Liver (tissue), 9 donors: ENCODE data around the gene PON2. TPM values are rescaled to one million over a fixed set of nuclear protein-coding genes. Genes with fewer than 3 reads are reported as not detected.

Experiments used
- DNase-seq: peaks from one replicate; pipeline ENCODE4 v3.0.0-alpha.2; 2017; ENCODE audit warnings: low spot score
- H3K27ac ChIP-seq, 2 donors: one replicate each; pipeline ENCODE4 v1.7.0; 2013; ENCODE audit warnings: inconsistent platforms in 2 of 2, low read length in 2 of 2, control low read depth in 1 of 2, low read depth in 1 of 2, mild to moderate bottlenecking in 1 of 2
- H3K27me3 ChIP-seq, 4 donors: one replicate each; pipeline versions ENCODE4 v1.6.1 to v1.7.0; 2013; ENCODE audit warnings: low read length in 3 of 4, inconsistent platforms in 1 of 4, mild to moderate bottlenecking in 1 of 4, moderate library complexity in 1 of 4; ENCODE audit not compliant: control insufficient read depth in 4 of 4, insufficient read depth in 4 of 4
- H3K36me3 ChIP-seq, 4 donors: one replicate each; pipeline versions ENCODE4 v1.6.1 to v1.7.0; 2013; ENCODE audit warnings: low read length in 3 of 4, mild to moderate bottlenecking in 3 of 4, low read depth in 1 of 4, moderate library complexity in 1 of 4; ENCODE audit not compliant: control insufficient read depth in 4 of 4, insufficient read depth in 3 of 4
- H3K4me1 ChIP-seq, 4 donors: one replicate each; pipeline versions ENCODE4 v1.6.1 to v1.7.0; 2013; ENCODE audit warnings: low read length in 3 of 4, mild to moderate bottlenecking in 3 of 4, moderate library complexity in 1 of 4; ENCODE audit not compliant: control insufficient read depth in 4 of 4, insufficient read depth in 4 of 4
- H3K4me3 ChIP-seq, 3 donors: one replicate each; pipeline versions ENCODE4 v1.6.1 to v1.7.0; 2013; ENCODE audit warnings: low read length in 3 of 3, control low read depth in 1 of 3, low read depth in 1 of 3, mild to moderate bottlenecking in 1 of 3
- H3K9ac ChIP-seq, 2 donors: one replicate each; pipeline ENCODE4 v1.7.0; 2013; ENCODE audit warnings: low read length in 2 of 2, mild to moderate bottlenecking in 2 of 2, moderate library complexity in 2 of 2, control low read depth in 1 of 2, low read depth in 1 of 2
- H3K9me3 ChIP-seq, 4 donors: one replicate each; pipeline versions ENCODE4 v1.6.1 to v1.7.0; 2013; ENCODE audit warnings: low read length in 3 of 4; ENCODE audit not compliant: control insufficient read depth in 4 of 4
- ATF3 ChIP-seq: IDR thresholded peaks from 2 replicates; pipeline ENCODE4 v1.6.1; 2016; ENCODE audit warnings: antibody characterized with exemption
- CTCF ChIP-seq: fragments of 150-350 bp; IDR thresholded peaks from 2 replicates; pipeline ENCODE4 v1.5.1; 2017; ENCODE audit warnings: improper control_type of control experiment, low read depth, low read length; ENCODE audit not compliant: missing input control
- EGR1 ChIP-seq, 2 donors: IDR thresholded peaks; 2 replicates each; pipeline ENCODE4 v1.6.1; 2016 to 2018; ENCODE audit warnings: antibody characterized with exemption in 2 of 2, low read depth in 2 of 2
- FOXA1 ChIP-seq: IDR thresholded peaks from 2 replicates; pipeline ENCODE4 v1.6.1; 2016; ENCODE audit warnings: antibody characterized with exemption
- GABPA ChIP-seq, 2 donors: IDR thresholded peaks in 1 of 2; conservative IDR thresholded peaks in 1 of 2; 2 replicates each; pipeline ENCODE4 v1.6.1; 2016; ENCODE audit warnings: antibody characterized with exemption in 2 of 2, mild to moderate bottlenecking in 1 of 2, moderate library complexity in 1 of 2
- HNF4A ChIP-seq, 2 donors: conservative IDR thresholded peaks; 2 replicates each; pipeline ENCODE4 v1.6.1; 2016; ENCODE audit warnings: antibody characterized with exemption in 2 of 2, mild to moderate bottlenecking in 2 of 2
- HNF4G ChIP-seq: IDR thresholded peaks from 2 replicates; pipeline ENCODE4 v1.6.1; 2016; ENCODE audit warnings: antibody characterized with exemption
- JUND ChIP-seq, 2 donors: IDR thresholded peaks; 2 replicates each; pipeline ENCODE4 v1.6.1; 2016; ENCODE audit warnings: antibody characterized with exemption in 2 of 2
- MAX ChIP-seq: IDR thresholded peaks from 2 replicates; pipeline ENCODE4 v1.6.1; 2016; ENCODE audit warnings: antibody characterized with exemption
- NR2F2 ChIP-seq: IDR thresholded peaks from 2 replicates; pipeline ENCODE4 v1.6.1; 2016; ENCODE audit warnings: antibody characterized with exemption
- RAD21 ChIP-seq, 2 donors: IDR thresholded peaks; 2 replicates each; pipeline ENCODE4 v1.6.1; 2016; ENCODE audit warnings: antibody characterized with exemption in 2 of 2, mild to moderate bottlenecking in 2 of 2
- REST ChIP-seq: IDR thresholded peaks from 2 replicates; pipeline ENCODE4 v1.6.1; 2016; ENCODE audit warnings: antibody characterized with exemption, mild to moderate bottlenecking
- RXRA ChIP-seq, 2 donors: IDR thresholded peaks; 2 replicates each; pipeline ENCODE4 v1.6.1; 2017 to 2018; ENCODE audit warnings: antibody characterized with exemption in 2 of 2, mild to moderate bottlenecking in 1 of 2
- SP1 ChIP-seq: IDR thresholded peaks from 2 replicates; pipeline ENCODE4 v1.6.1; 2018; ENCODE audit warnings: antibody characterized with exemption, mild to moderate bottlenecking
- TAF1 ChIP-seq: conservative IDR thresholded peaks from 2 replicates; pipeline ENCODE4 v1.6.1; 2016; ENCODE audit warnings: antibody characterized with exemption, mild to moderate bottlenecking
- YY1 ChIP-seq: IDR thresholded peaks from 2 replicates; pipeline ENCODE4 v1.6.1; 2016; ENCODE audit warnings: antibody characterized with exemption, mild to moderate bottlenecking
- ZBTB33 ChIP-seq: IDR thresholded peaks from 2 replicates; pipeline ENCODE4 v1.6.1; 2016; ENCODE audit warnings: antibody characterized with exemption
- WGBS: extraction: QIAGEN DNeasy Blood & Tissue Kit; methylation state at CpG from one replicate; pipeline ENCODE4 v1.1.7; 2013; 5-methylcytosine and 5-hydroxymethylcytosine counted together
- polyA plus RNA-seq, 2 donors: library from polyadenylated mRNA; stranded (reverse) in 1 of 2; unstranded in 1 of 2; fragments of 200-250 nt in 1 of 2; fragments of >200 nt in 1 of 2; fragmentation: Nextera tagmentation in 1 of 2; extraction: Ambion mirVana in 1 of 2; gene quantifications; one replicate each; pipeline versions ENCODE4 v1.2.1 to v1.2.3, GENCODE V29; 2013 to 2015
- total RNA-seq, 2 donors: library from RNA; depleted of rRNA; stranded (reverse); fragments of >200 nt; gene quantifications; one replicate each; pipeline ENCODE4 v1.2.3, GENCODE V29; 2014
- donor health status: healthy.
- donor health status: healthy.
- donor health status: healthy.
- donor health status: healthy.
- donor health status: healthy.

The PON2 gene
- total and polyA plus RNA-seq, 4 donors = 99.1 to 276 (median 169) TPM

- Histone ChIP-seq H3K9me3 (no peaks in the 10 kb centered on the region), H3K4me3 (peak overlapping the region; percentile 76 to 88 (median 79)), H3K9ac (peak overlapping the region; percentile 58 to 89), H3K27me3 (no peaks in the 10 kb centered on the region), H3K36me3 (peaks cover 0 to under 1% (median 0%) of the 10 kb centered on the region in 4 donors), H3K27ac (peak overlapping the region in 1 of 2 donors; percentile 37), H3K4me1 (peaks cover 0 to 29% (median 25%) of the 10 kb centered on the region in 4 donors)
- DNase-seq = no peak
- TF ChIP-seq HNF4A (conservative IDR thresholded peaks at IDR 0.05) (peak; percentile 31 to 32), JUND (IDR thresholded peaks at IDR 0.05) (no peak), EGR1 (IDR thresholded peaks at IDR 0.05; ENCODE audit: low read depth in 2 of 2) (no peak), RXRA (IDR thresholded peaks at IDR 0.05) (peak in 1 of 2 donors; percentile 24), HNF4G (no peak), MAX (no peak), YY1 (no peak), RAD21 (IDR thresholded peaks at IDR 0.05) (peak in 1 of 2 donors; percentile 9), REST (no peak), CTCF (no peak), GABPA (IDR thresholded peaks at IDR 0.05 in 1 of 2, conservative IDR thresholded peaks at IDR 0.05 in 1 of 2) (no peak)
- WGBS = 37% methylated on average over 4 of the region's 4 CpGs
Observed at GRCh38 chr7:95398155-95398940, 36.5 kb downstream of the PON2 start.

- peak overlapping the region; percentile 88 for H3K27ac ChIP-seq
- H3K9me3 ChIP-seq = no peaks in the 10 kb centered on the region
- WGBS = 31% methylated on average over 3 of the region's 3 CpGs
- no peaks in the 10 kb centered on the region for H3K27me3 ChIP-seq
- H3K4me1 ChIP-seq = peaks cover 3 to 39% (median 30%) of the 10 kb centered on the region in 4 donors
- DNase-seq = no peak
- H3K36me3 ChIP-seq = no peaks in the 10 kb centered on the region
- peak overlapping the region; percentile 58 to 89 for H3K9ac ChIP-seq
- peak overlapping the region; percentile 76 to 88 (median 79) for H3K4me3 ChIP-seq
- TF ChIP-seq RXRA (IDR thresholded peaks at IDR 0.05) (no peak), FOXA1 (no peak), NR2F2 (no peak), CTCF (no peak), HNF4G (no peak), ZBTB33 (no peak), HNF4A (conservative IDR thresholded peaks at IDR 0.05) (no peak), ATF3 (no peak), TAF1 (no peak), SP1 (no peak), MAX (no peak)
Observed at GRCh38 chr7:95397381-95397780, 37.4 kb downstream of the PON2 start.
